Epithelial cell of proximal tubule (primary cell): ENCODE results near the gene ABHD5. TPM values are rescaled to one million over a fixed set of nuclear protein-coding genes. Genes with fewer than 3 reads are reported as not detected.

Source experiments
- DNase-seq: peaks from one replicate; pipeline ENCODE4 v3.0.0-alpha.2; 2011; ENCODE audit warnings: low read depth
- H3K4me3 ChIP-seq: 2 replicates; pipeline ENCODE4 v1.5.1; 2011; ENCODE audit warnings: low read depth, mild to moderate bottlenecking, low read length
- total RNA-seq: library from RNA; depleted of rRNA; stranded (reverse); fragments of >200 nt; gene quantifications from 2 replicates; pipeline ENCODE4 v1.2.3, GENCODE V29; 2015
- TF ChIP-seq, protein P1 (sequence below): conservative IDR thresholded peaks from 2 replicates; pipeline ENCODE4 v1.5.1; 2012; ENCODE audit warnings: low read depth, mild to moderate bottlenecking, low read length

The ABHD5 gene
- total RNA-seq, 1 donor from 2014 or later, result 25.0 TPM

DNA sequence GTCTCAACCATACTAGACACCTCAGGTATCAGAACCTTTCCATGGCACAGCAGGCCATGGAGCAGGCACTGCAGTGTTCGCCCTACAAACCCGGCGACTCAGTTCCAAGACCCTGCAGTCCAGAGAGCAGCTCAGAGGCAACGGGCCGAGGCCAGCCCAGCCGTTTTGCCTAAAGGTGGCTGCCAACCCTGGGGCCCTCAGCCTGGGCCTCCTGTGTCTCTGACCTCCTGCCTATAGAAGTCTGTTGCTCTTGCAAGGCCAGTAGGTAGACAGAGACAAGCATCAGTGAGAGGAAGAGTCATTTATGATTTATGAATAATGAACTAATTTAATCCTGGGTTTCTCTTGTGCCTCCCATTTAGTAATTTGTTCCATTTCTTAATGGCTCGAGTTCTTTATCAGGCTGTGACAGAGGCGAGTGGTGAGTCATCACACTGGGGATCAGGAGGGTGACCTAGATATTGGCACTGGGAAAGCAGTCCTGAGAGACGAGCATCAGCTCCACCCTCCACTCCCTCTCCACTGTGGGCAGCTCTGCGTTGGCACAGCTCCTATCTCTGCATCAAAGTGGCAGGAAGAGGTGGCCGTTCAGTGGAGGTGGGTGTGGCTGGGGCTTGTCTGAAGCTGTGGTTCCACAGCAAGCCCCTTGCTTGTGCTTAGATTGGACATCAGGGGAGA lies 79.8 kb downstream of the ABHD5 start:
- no peak for DNase-seq
- TF ChIP-seq, protein P1, sequence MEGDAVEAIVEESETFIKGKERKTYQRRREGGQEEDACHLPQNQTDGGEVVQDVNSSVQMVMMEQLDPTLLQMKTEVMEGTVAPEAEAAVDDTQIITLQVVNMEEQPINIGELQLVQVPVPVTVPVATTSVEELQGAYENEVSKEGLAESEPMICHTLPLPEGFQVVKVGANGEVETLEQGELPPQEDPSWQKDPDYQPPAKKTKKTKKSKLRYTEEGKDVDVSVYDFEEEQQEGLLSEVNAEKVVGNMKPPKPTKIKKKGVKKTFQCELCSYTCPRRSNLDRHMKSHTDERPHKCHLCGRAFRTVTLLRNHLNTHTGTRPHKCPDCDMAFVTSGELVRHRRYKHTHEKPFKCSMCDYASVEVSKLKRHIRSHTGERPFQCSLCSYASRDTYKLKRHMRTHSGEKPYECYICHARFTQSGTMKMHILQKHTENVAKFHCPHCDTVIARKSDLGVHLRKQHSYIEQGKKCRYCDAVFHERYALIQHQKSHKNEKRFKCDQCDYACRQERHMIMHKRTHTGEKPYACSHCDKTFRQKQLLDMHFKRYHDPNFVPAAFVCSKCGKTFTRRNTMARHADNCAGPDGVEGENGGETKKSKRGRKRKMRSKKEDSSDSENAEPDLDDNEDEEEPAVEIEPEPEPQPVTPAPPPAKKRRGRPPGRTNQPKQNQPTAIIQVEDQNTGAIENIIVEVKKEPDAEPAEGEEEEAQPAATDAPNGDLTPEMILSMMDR, result no peak
- H3K4me3 ChIP-seq, result no peak overlapping the region

DNA sequence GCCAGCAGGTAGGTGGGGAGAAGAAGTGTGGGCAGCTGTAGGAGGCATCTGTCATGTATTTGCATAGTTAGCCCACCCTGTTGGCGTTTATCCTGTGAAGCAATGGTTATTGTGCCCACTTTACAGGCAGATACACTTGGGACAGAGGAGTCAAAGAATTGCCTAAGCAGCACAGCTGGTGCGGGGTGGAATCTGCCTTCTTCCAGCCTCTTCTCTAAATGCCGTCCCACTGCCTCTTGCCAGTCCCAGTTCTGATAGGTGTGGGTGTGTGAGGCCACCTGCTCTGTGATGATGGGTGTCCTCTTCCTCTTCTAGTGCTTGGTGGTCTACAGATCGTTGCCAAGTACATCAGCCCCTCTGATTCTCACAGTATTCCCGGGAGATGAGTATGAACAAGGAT lies 80.9 kb downstream of the ABHD5 start:
- DNase-seq, result no peak
- TF ChIP-seq, protein P1, result no peak
- H3K4me3 ChIP-seq, result no peak overlapping the region

DNA sequence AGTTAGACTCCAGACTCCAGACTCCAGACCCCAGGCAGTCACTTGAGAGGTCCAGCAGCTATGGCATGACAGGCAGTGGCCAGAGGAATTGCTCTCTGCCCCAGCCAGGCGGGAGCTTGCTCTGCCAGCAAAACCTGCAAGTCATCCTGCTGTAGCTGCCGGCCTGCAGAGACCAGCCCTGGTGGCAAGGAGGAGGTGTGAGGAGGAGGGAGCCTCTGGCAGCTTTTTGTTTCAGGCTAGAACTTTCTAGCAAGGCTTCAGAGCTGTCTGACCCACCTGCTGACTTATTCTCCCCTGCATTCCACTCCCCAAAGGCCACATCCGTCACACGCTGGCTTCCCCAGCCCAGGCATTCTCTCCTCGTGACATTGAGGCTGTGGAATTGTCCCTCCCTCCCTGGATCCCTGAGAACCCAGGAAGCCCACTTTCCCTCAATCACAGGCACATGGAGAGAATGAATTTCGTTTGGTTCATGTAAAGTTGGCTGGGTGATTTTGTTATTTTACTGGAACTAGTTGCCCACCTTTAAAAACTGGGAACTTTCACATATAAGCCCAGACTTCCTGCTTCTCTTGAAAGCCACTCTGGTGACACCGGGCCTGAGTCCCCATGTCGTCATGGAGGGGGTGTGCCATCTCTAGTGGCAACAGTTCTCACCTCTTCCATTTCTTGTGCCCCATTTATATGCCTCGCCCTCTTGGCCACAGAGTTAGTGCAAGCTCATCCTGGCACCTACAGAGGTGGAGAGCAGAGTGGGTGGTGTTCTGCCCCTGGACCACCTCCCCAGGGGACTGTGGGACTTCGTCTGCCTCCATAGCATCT lies 82.7 kb downstream of the ABHD5 start:
- TF ChIP-seq, protein P1, result no peak
- H3K4me3 ChIP-seq, result no peak overlapping the region
- no peak for DNase-seq

- DNase-seq, result no peak
- TF ChIP-seq, protein P1, result no peak
- no peak overlapping the region for H3K4me3 ChIP-seq
Observed at GRCh38 chr3:43774799-43775198, 84.1 kb downstream of the ABHD5 start.

DNA sequence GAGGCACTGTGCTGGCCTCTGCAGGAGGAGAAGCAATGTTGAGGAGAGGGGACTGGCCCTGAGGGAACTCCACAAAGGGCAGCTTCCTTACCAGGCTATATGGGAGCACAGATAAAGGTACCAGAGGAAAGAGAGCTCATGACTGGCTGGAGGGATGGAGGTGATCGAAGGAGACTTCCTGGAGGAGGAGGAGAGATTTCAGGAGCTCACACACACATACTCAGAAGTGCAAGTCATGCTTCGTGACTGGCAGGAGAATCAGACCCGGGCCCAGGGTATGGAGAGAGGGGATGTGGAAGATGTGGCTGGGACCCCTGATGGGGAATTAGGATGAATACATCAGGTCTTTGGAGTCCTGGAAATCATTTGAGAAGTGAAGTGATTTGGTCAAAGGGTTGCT lies 85.4 kb downstream of the ABHD5 start:
- DNase-seq, result no peak
- TF ChIP-seq, protein P1, result no peak
- no peak overlapping the region for H3K4me3 ChIP-seq

GRCh38 chr3:43779850-43780249 lies 89.1 kb downstream of the ABHD5 start:
- H3K4me3 ChIP-seq, result no peak overlapping the region
- DNase-seq, result no peak
- TF ChIP-seq, protein P1, result no peak
